ENCODE measurements around the gene DDOST.

- TF ChIP-seq, protein P1, sequence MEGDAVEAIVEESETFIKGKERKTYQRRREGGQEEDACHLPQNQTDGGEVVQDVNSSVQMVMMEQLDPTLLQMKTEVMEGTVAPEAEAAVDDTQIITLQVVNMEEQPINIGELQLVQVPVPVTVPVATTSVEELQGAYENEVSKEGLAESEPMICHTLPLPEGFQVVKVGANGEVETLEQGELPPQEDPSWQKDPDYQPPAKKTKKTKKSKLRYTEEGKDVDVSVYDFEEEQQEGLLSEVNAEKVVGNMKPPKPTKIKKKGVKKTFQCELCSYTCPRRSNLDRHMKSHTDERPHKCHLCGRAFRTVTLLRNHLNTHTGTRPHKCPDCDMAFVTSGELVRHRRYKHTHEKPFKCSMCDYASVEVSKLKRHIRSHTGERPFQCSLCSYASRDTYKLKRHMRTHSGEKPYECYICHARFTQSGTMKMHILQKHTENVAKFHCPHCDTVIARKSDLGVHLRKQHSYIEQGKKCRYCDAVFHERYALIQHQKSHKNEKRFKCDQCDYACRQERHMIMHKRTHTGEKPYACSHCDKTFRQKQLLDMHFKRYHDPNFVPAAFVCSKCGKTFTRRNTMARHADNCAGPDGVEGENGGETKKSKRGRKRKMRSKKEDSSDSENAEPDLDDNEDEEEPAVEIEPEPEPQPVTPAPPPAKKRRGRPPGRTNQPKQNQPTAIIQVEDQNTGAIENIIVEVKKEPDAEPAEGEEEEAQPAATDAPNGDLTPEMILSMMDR (conservative IDR thresholded peaks at IDR 0.05; ENCODE audit: low read length) = no peak
- no peak for TF ChIP-seq EZH2phosphoT487 (IDR thresholded peaks at IDR 0.05; ENCODE audit: borderline replicate concordance, low read depth, low read length)
Observed at GRCh38 chr1:20689645-20690056, 28.5 kb upstream of the DDOST start.

All from OCI-LY7 (cell line).